H1 (cell line): ENCODE data around the gene USH2A. TPM values are rescaled to one million over a fixed set of nuclear protein-coding genes. Genes with fewer than 3 reads are reported as not detected.

Experiments
- CTCF ChIA-PET: fragments of 300-600 bp; sonication (Branson Sonifier 250); formaldehyde crosslinking; loops from one replicate; lab custom pipeline; 2021; ENCODE audit not compliant: partially characterized antibody; lab: Charles Lee
- POLR2A ChIA-PET: fragments of 300-600 bp; sonication (Branson Sonifier 250); formaldehyde crosslinking; loops from one replicate; lab custom pipeline; 2021; ENCODE audit warnings: inconsistent platforms; ENCODE audit not compliant: partially characterized antibody; lab: Charles Lee
- DNase-seq, 2 experiments: peaks; one replicate each; pipeline versions ENCODE4 v3.0.0 to v3.0.0-alpha.2; 2010 to 2022; ENCODE audit warnings: low spot score in 2 of 2, low read depth in 1 of 2, mixed read lengths in 1 of 2
- FAIRE-seq: peaks from 2 replicates; lab custom pipeline; 2011; peaks lifted over from hg19 to GRCh38; lab: Jason Lieb, UNC
- H2AFZ ChIP-seq: 2 replicates; pipeline ENCODE4 v1.8.1; 2012; ENCODE audit warnings: low read length, inconsistent platforms
- H2AK5ac ChIP-seq: 2 replicates; pipeline ENCODE4 v1.6.1; 2013; ENCODE audit warnings: low read depth, low read length
- H2BK120ac ChIP-seq: replicated peaks from 2 replicates; pipeline ENCODE3; 2013; ENCODE audit warnings: low read depth, low read length, inconsistent platforms
- H2BK12ac ChIP-seq: 2 replicates; pipeline ENCODE4 v1.6.1; 2013; ENCODE audit warnings: low read depth, low read length
- H2BK15ac ChIP-seq: 2 replicates; pipeline ENCODE4 v1.6.1; 2013; ENCODE audit warnings: low read length
- H2BK20ac ChIP-seq: 2 replicates; pipeline ENCODE4 v1.6.1; 2013; ENCODE audit warnings: low read length
- H2BK5ac ChIP-seq: 2 replicates; pipeline ENCODE4 v1.6.1; 2013; ENCODE audit warnings: low read depth, low read length
- H3K14ac ChIP-seq: 2 replicates; pipeline ENCODE4 v1.6.1; 2013; ENCODE audit warnings: inconsistent platforms; ENCODE audit not compliant: insufficient read length
- H3K18ac ChIP-seq: 2 replicates; pipeline ENCODE4 v1.6.1; 2013; ENCODE audit warnings: low read length; ENCODE audit errors: extremely low read depth
- H3K23ac ChIP-seq: 2 replicates; pipeline ENCODE4 v1.6.1; 2013; ENCODE audit warnings: inconsistent platforms; ENCODE audit not compliant: insufficient read length
- H3K23me2 ChIP-seq: 2 replicates; pipeline ENCODE4 v1.6.1; 2013; ENCODE audit warnings: low read depth, low read length
- H3K27ac ChIP-seq: 2 replicates; pipeline ENCODE4 v1.6.1; 2011; ENCODE audit warnings: low read depth, low read length, inconsistent platforms
- H3K27me3 ChIP-seq, 4 experiments: replicated peaks in 1 of 4; 1 replicate in 1 of 4; 2 replicates in 3 of 4; pipeline versions ENCODE4 v1.6.1 to v1.8.1; 2011 to 2013; ENCODE audit warnings: low read length in 3 of 4, mild to moderate bottlenecking in 3 of 4, inconsistent platforms in 2 of 4, mixed read lengths in 2 of 4, moderate library complexity in 1 of 4; ENCODE audit not compliant: control insufficient read depth in 3 of 4, insufficient read depth in 3 of 4; ENCODE audit errors: extremely low read depth in 1 of 4
- H3K36me3 ChIP-seq, 4 experiments: 2 replicates each; pipeline versions ENCODE4 v1.6.1 to v1.8.1; 2011 to 2013; ENCODE audit warnings: mild to moderate bottlenecking in 4 of 4, low read length in 3 of 4, moderate library complexity in 2 of 4, control low read depth in 1 of 4, inconsistent platforms in 1 of 4; ENCODE audit not compliant: insufficient read depth in 4 of 4, control insufficient read depth in 2 of 4
- H3K4ac ChIP-seq: replicated peaks from 2 replicates; pipeline ENCODE3; 2013; ENCODE audit warnings: low read length, low read depth, mixed read lengths, inconsistent platforms; ENCODE audit not compliant: insufficient read length
- H3K4me1 ChIP-seq, 4 experiments: replicated peaks in 1 of 4; 1 replicate in 1 of 4; 2 replicates in 3 of 4; pipeline versions ENCODE4 v1.6.1 to v1.8.1; 2011 to 2013; ENCODE audit warnings: low read length in 3 of 4, inconsistent platforms in 2 of 4, mixed read lengths in 1 of 4; ENCODE audit not compliant: insufficient read depth in 4 of 4, control insufficient read depth in 3 of 4
- H3K4me2 ChIP-seq, 2 experiments: 2 replicates each; pipeline versions ENCODE4 v1.6.1 to v1.8.1; 2011 to 2013; ENCODE audit warnings: low read depth in 2 of 2, low read length in 2 of 2, control low read depth in 1 of 2, inconsistent platforms in 1 of 2, mild to moderate bottlenecking in 1 of 2; ENCODE audit not compliant: insufficient read depth in 1 of 2
- H3K4me3 ChIP-seq, 4 experiments: fragments of 200-600, 300-600 bp in 1 of 4; sonication (generic), shearing (Covaris generic), sonication (Bioruptor Twin) in 1 of 4; 2 replicates each; pipeline versions ENCODE4 v1.5.1 to v1.8.1; 2011 to 2016; ENCODE audit warnings: low read length in 4 of 4, low read depth in 3 of 4, control low read depth in 2 of 4, inconsistent platforms in 2 of 4, mild to moderate bottlenecking in 2 of 4, mixed read lengths in 1 of 4, moderate library complexity in 1 of 4; ENCODE audit not compliant: insufficient read depth in 2 of 4; ENCODE audit errors: extremely low read depth in 1 of 4
- H3K56ac ChIP-seq: replicated peaks from 2 replicates; pipeline ENCODE3; 2013; ENCODE audit warnings: low read depth, mild to moderate bottlenecking, mixed read lengths, low read length, inconsistent platforms; ENCODE audit not compliant: insufficient read length
- H3K79me1 ChIP-seq: 2 replicates; pipeline ENCODE4 v1.6.1; 2013; ENCODE audit warnings: low read depth, low read length, control low read depth
- H3K79me2 ChIP-seq, 2 experiments: 2 replicates each; pipeline versions ENCODE4 v1.6.1 to v1.8.1; 2012 to 2013; ENCODE audit warnings: low read length in 2 of 2, mild to moderate bottlenecking in 2 of 2, inconsistent platforms in 1 of 2; ENCODE audit not compliant: insufficient read depth in 2 of 2, control insufficient read depth in 1 of 2
- H3K9ac ChIP-seq, 4 experiments: replicated peaks in 1 of 4; 1 replicate in 1 of 4; 2 replicates in 3 of 4; pipeline versions ENCODE4 v1.6.1 to v1.8.1; 2011 to 2013; ENCODE audit warnings: low read depth in 3 of 4, low read length in 3 of 4, control low read depth in 2 of 4, mild to moderate bottlenecking in 2 of 4, moderate library complexity in 2 of 4, inconsistent platforms in 1 of 4; ENCODE audit errors: extremely low read depth in 1 of 4
- H3K9me3 ChIP-seq, 2 experiments: 2 replicates each; pipeline versions ENCODE4 v1.6.1 to v1.8.1; 2012 to 2013; ENCODE audit warnings: mild to moderate bottlenecking in 2 of 2, moderate library complexity in 2 of 2, control low read depth in 1 of 2, inconsistent platforms in 1 of 2, low read depth in 1 of 2, low read length in 1 of 2, mixed read lengths in 1 of 2; ENCODE audit not compliant: insufficient read depth in 2 of 2
- H4K20me1 ChIP-seq, 2 experiments: replicated peaks in 1 of 2; 2 replicates each; pipeline versions ENCODE3 to v1.8.1; 2011 to 2013; ENCODE audit warnings: inconsistent platforms in 2 of 2, low read length in 2 of 2, mild to moderate bottlenecking in 1 of 2; ENCODE audit not compliant: insufficient read depth in 2 of 2, control insufficient read depth in 1 of 2
- H4K5ac ChIP-seq: 2 replicates; pipeline ENCODE4 v1.6.1; 2013; ENCODE audit warnings: low read length, low read depth, mixed read lengths, inconsistent platforms; ENCODE audit not compliant: insufficient read length
- H4K8ac ChIP-seq: 2 replicates; pipeline ENCODE4 v1.8.0; 2013; ENCODE audit warnings: mild to moderate bottlenecking, moderate library complexity, low read length, inconsistent platforms; ENCODE audit not compliant: insufficient read depth; ENCODE audit errors: extremely low read depth
- H4K91ac ChIP-seq: replicated peaks from 2 replicates; pipeline ENCODE3; 2013; ENCODE audit warnings: low read length, mixed read lengths, inconsistent platforms; ENCODE audit not compliant: insufficient read length
- BACH1 ChIP-seq: IDR thresholded peaks from 2 replicates; pipeline ENCODE4 v1.6.1; 2012; ENCODE audit warnings: low read length, improper control_type of control experiment
- CHD1 ChIP-seq: IDR thresholded peaks from 2 replicates; pipeline ENCODE4 v1.6.1; 2012; ENCODE audit warnings: low read depth, low read length, improper control_type of control experiment
- GABPA ChIP-seq: IDR thresholded peaks from 2 replicates; pipeline ENCODE4 v1.6.1; 2011; ENCODE audit warnings: mild to moderate bottlenecking, low read length, moderate library complexity, borderline replicate concordance; ENCODE audit not compliant: insufficient read depth
- KDM5A ChIP-seq: fragments of 200-600 bp; IDR thresholded peaks from 2 replicates; pipeline ENCODE4 v1.7.1; 2012; ENCODE audit warnings: mild to moderate bottlenecking, low read length, inconsistent platforms, mixed read lengths
- NRF1 ChIP-seq: IDR thresholded peaks from 2 replicates; pipeline ENCODE4 v1.6.1; 2011; ENCODE audit warnings: mild to moderate bottlenecking, low read depth, low read length, improper control_type of control experiment
- POLR2A ChIP-seq, 2 experiments: IDR thresholded peaks; 1 replicate in 1 of 2; 2 replicates in 1 of 2; pipeline ENCODE4 v1.6.1; 2011; ENCODE audit warnings: low read depth in 2 of 2, low read length in 2 of 2, mild to moderate bottlenecking in 2 of 2; ENCODE audit errors: control extremely low read depth in 1 of 2
- TBP ChIP-seq: IDR thresholded peaks from 2 replicates; pipeline ENCODE4 v1.6.1; 2011; ENCODE audit warnings: low read depth, low read length, improper control_type of control experiment
- WGBS, 2 experiments: shearing (Covaris generic) in 1 of 2; methylation state at CpG; one replicate each; pipeline versions ENCODE4 v1.1.6 to v1.1.7; 2013 to 2015; ENCODE audit warnings: low lambda C conversion rate in 2 of 2, mixed read lengths in 2 of 2, inconsistent platforms in 1 of 2, low coverage in 1 of 2, missing lambda C conversion rate in 1 of 2; ENCODE audit not compliant: insufficient replicate concordance in 2 of 2, insufficient coverage in 1 of 2, insufficient read length in 1 of 2; ENCODE audit errors: extremely low coverage in 1 of 2, missing lambda C conversion rate in 1 of 2; 5-methylcytosine and 5-hydroxymethylcytosine counted together
- polyA plus RNA-seq, 7 experiments: library from polyadenylated mRNA; depleted of rRNA in 3 of 7; stranded (reverse) in 5 of 7; unstranded in 2 of 7; fragments of >200 nt in 5 of 7; fragments of 200-250 nt in 2 of 7; gene quantifications; 1 replicate in 5 of 7; 2 replicates in 1 of 7; 4 replicates in 1 of 7; pipeline versions ENCODE4 v1.2.1 to v1.2.3, GENCODE V29; 2011 to 2013; ENCODE audit warnings: missing spikeins in 2 of 7, mixed read lengths in 2 of 7
- total RNA-seq: library from RNA; stranded (reverse); fragmentation: NEBNext Ultra II Directional; extraction: Animal tissue kit (Norgen Biotek cat#: 25700); gene quantifications from 2 replicates; pipeline ENCODE4 v1.2.1, GENCODE V29; 2021

Gene USH2A
- total and polyA plus RNA-seq, 2 of the 8 experiments (the other 6 are each of a cell fraction or from before 2014, with no cell fraction given), result 0.02 to 0.17 TPM

GRCh38 chr1:215890438-215890837 is 532.8 kb downstream of the USH2A start:
- no peak overlapping the region for H2BK120ac ChIP-seq
- H3K23ac ChIP-seq, result no peak overlapping the region
- H3K18ac ChIP-seq, result no peak overlapping the region
- no peak overlapping the region for H3K4me2 ChIP-seq
- no peak overlapping the region for H4K91ac ChIP-seq
- no peak overlapping the region for H4K8ac ChIP-seq
- peaks cover 0 to under 1% (median 0%) of the 10 kb centered on the region in 4 experiments; a peak in 1 of 7 replicates for H3K27me3 ChIP-seq
- H4K20me1 ChIP-seq, result no peaks in the 10 kb centered on the region
- H3K79me1 ChIP-seq, result no peaks in the 10 kb centered on the region
- H4K5ac ChIP-seq, result no peak overlapping the region
- POLR2A ChIA-PET, result no interaction called here
- FAIRE-seq (no peak), DNase-seq (no peak)
- H2AFZ ChIP-seq, result no peak overlapping the region
- no peaks in the 10 kb centered on the region for H3K4me1 ChIP-seq
- no peaks in the 10 kb centered on the region for H3K79me2 ChIP-seq
- H3K9me3 ChIP-seq, result no peaks in the 10 kb centered on the region
- H3K27ac ChIP-seq, result no peak overlapping the region
- H3K23me2 ChIP-seq, result no peaks in the 10 kb centered on the region
- H2BK5ac ChIP-seq, result no peak overlapping the region
- 81% methylated on average over 3 of the region's 3 CpGs; no CpG with 5 or more reads in 1 of the 2 experiments for WGBS, 2 experiments
- H3K4ac ChIP-seq, result no peak overlapping the region
- H2BK12ac ChIP-seq, result no peak overlapping the region
- H3K14ac ChIP-seq, result no peak overlapping the region
- no peak overlapping the region for H3K56ac ChIP-seq
- no peak overlapping the region for H2BK20ac ChIP-seq
- CTCF ChIA-PET, result interaction anchor here (0.6 to 1.5 kb wide), 4 partner anchors 33 to 928 kb away, joined by 3 read pairs; no protein-coding TSS in a partner anchor
- H3K4me3 ChIP-seq, result no peak overlapping the region
- no peak overlapping the region for H2AK5ac ChIP-seq
- H3K36me3 ChIP-seq, result no peaks in the 10 kb centered on the region
- H2BK15ac ChIP-seq, result no peak overlapping the region
- no peak overlapping the region for H3K9ac ChIP-seq
- no peak for TF ChIP-seq POLR2A (IDR thresholded peaks at IDR 0.05; ENCODE audit: control extremely low read depth in 1 of 2, low read depth in 2 of 2, low read length in 2 of 2)
- TF ChIP-seq NRF1, result no peak
- TF ChIP-seq TBP, result no peak
- TF ChIP-seq CHD1, result no peak
- no peak for TF ChIP-seq GABPA
- no peak for TF ChIP-seq BACH1
- TF ChIP-seq KDM5A, result no peak
